ENCODE results near the gene NKAIN4.

Gene NKAIN4

GRCh38 chr20:63273635-63274380 is 19.5 kb upstream of the NKAIN4 start:
- DNase-seq, result no peak

DNA sequence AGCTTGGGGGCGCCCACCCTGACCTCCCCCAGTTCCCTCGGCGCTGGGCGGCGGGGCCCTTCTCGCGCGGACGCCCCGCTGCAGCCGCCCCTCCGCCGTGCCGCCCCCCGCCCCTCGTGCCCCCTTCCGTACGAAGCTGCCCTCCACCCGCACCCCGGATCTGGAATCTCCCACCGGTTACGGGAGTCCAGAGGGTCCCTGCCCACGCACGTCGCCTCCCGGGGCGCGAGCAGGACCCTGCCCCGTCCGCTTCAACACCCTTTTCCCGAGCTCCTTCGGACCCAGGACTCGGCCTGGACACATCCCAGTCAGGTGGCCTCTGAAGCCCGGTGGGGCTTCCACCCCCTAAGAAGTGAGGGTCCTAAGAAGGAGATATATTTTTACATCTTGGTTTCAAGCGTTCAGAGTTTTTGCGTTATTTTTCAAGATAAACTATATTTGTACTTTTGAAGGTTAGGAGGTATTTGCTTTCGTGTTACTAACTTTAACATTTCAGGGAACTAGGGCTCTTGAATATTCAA is 18.9 kb upstream of the NKAIN4 start:
- no peak for DNase-seq

DNA sequence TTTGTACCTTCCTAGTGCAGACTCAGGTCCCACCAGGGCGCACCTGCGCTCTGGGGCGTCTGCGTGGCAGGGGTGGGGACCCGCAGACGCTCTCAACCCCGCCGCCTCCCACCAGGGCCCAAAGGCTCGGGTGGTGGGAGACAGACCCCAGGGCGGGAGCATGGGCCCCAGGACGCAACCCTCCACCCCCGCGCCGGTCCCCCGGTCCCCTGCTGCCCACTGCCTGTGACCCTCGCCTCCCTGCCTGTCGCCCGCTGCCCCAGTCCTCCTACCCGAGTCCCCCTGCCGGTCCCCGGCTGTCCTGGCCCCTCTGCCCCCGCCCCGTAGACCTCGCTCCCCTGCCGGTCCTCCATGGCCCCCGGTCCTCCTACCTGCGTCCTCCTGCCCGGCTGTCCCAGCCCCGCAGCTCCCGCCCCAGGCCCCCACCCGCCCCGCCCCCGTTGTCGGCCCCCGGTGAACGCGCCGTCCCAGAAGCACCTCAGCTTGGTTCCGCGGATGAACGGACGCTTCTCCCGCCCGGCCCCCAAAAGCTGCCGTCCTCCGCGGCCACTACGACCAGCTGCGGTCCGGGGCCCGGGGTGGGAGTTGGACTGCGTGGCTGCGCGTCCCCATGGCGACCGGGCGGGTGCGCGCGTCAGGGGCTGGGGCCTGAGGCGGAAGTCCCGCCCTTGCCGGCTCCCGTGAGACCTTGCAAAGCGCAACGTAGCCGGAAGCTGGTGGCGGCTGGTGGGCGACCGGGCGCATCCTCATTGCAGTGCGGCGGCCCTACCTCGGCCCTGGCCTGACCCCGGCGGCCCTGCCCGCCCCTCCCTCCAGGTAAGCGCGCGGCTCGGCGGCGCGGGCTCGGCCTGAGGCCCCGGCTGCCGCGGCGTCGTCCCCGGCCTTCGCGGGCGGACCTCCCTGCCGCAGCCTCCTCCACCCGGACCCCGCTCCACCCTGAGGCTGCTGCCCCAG is 18.1 kb upstream of the NKAIN4 start, which contains the start of gene ARFGAP1:
Gene ARFGAP1 (plus strand): TSS at position 709 of the 954 bp plus-strand sequence. CDS start 2,768 bp downstream, outside the sequence.
- peak; percentile 94 for DNase-seq

- no peak for DNase-seq
Measured at GRCh38 chr20:63270606-63271325, 16.5 kb upstream of the NKAIN4 start.

DNA sequence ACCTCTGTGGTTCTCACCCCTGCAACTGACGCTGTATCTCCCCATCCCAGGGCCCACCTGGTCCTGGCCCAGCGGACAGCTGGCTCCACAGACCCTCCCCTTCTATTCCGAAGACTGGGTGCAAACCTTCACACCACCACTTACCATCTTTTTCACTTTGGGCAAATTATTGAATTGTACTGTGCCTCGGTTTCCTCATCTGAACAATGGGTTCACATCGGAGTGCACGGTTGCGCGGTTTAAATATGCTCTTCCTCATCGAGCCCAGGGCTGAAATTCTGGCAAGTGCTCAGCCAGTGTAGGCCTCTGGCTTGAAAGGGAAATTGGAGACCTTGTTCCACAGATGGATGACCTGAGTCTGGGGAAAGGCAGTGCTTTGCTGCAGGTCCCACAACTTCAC is 15.5 kb upstream of the NKAIN4 start:
- DNase-seq, result no peak

GRCh38 chr20:63268671-63269439 is 14.6 kb upstream of the NKAIN4 start:
- DNase-seq, result no peak

- DNase-seq, result no peak
Measured at GRCh38 chr20:63268256-63268655, 14.0 kb upstream of the NKAIN4 start.

DNA sequence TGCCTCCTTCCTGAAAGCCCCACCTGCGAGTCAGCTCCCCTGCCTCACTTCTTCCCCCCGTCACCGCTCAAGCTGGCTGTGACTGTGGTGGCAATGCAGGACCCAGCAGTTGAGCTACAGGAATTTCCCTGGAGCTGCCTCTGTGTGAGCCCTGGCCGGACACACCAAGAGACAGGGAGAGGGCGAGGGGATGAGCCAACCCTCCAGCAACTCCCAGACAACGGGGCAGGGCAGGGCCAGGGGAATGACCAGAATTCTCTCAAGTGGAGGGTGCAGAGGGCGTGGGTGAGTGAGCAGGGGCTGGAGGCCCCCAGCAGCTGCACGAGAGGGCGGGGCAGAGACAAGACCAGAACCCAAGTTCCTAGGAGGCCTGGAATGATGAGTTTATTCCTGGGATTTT is 13.4 kb upstream of the NKAIN4 start:
- no peak for DNase-seq

DNA sequence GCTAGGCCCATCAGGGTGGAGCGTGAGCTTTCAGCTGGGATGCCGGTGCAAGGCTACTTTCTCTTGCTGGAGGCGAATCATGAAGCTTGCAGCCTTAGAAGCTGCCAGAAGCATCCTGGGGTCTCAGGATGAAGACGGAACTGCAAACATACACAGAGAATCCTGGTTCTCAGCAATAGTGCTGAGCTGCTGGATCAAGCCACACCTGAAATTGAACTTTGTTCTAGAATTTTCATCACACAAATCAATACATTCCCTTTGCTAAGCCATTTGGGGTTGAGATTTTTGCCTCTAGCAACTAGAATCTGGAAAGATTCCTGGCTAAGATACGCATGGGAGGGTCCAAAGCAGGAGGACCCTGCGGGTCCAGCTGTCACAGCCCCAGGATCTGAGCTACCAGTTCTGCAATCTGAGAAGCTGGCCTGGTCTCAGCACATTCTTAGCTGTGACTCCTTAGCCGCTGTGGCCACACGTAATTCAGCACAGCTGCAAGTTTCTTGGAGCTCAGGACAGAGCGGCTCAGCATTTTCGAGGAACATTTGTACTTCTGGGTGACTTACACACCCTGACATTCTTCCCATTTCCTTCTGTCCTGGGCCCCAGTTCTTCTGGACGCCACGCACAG is 11.7 kb upstream of the NKAIN4 start:
- DNase-seq, result no peak

GRCh38 chr20:63264519-63264918 is 10.3 kb upstream of the NKAIN4 start:
- DNase-seq, result no peak

DNA sequence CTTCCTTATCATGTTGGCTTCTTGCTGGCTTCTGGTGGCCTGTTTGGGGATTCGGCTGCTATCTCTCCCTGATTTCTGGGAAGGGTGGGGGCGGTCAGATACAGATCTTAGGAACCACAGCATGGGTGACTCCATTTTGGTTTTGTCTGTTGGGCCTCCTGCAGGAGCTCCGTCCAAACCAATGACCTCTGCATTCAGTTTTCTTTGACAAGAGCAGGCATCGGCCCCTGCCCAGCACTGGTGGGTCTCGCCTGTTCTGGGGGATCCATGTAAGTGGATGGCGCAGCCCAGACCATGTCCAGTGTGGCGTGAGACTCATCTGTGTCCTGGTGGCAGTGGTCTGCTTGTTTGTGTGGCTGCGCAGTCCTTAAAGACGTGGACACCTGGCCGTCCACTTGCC is 9.7 kb upstream of the NKAIN4 start:
- DNase-seq, result no peak

DNA sequence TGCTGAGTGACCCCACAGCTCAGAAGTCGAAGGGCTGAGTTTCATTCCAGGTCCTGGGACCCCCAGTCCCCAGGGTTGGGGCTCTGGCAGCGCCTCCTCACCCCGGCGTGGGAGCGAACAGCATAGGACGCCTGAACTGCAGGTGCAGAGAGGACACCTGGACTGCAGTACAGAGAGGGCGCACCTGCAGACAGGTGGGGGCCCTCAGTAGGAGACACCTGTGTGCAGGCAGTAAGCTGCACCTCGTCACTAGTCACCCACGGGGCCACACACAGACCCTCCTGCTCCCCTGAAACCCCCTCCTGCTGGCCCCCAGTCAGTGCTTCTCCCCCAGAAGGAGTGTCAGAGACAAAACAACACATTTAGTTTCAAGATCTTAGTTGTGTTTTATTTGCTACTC is 8.6 kb upstream of the NKAIN4 start:
- no peak for DNase-seq

GRCh38 chr20:63261795-63262528 is 7.7 kb upstream of the NKAIN4 start:
- DNase-seq, result no peak

- no peak for DNase-seq
Measured at GRCh38 chr20:63261060-63261794, 7.0 kb upstream of the NKAIN4 start.

DNA sequence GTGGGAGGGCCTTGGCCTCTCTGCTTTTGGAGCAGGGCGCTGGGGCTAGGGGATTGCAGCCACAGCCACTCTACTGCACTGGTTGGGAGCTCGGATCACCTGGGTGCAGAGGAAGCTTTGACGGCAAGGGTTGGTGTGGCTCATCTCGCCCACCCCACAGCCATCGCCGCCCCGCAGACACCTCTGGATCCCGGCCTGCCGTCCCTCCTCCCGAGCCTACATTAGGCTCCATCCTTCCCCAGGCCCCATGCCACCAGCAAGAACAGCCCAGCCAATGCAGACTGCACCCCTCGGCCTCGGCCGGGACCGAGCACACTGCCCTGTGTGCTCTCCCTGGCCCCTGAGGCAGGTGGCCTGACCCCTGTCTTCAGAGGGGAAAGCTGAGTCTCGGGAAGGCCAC is 6.3 kb upstream of the NKAIN4 start:
- no peak for DNase-seq

DNA sequence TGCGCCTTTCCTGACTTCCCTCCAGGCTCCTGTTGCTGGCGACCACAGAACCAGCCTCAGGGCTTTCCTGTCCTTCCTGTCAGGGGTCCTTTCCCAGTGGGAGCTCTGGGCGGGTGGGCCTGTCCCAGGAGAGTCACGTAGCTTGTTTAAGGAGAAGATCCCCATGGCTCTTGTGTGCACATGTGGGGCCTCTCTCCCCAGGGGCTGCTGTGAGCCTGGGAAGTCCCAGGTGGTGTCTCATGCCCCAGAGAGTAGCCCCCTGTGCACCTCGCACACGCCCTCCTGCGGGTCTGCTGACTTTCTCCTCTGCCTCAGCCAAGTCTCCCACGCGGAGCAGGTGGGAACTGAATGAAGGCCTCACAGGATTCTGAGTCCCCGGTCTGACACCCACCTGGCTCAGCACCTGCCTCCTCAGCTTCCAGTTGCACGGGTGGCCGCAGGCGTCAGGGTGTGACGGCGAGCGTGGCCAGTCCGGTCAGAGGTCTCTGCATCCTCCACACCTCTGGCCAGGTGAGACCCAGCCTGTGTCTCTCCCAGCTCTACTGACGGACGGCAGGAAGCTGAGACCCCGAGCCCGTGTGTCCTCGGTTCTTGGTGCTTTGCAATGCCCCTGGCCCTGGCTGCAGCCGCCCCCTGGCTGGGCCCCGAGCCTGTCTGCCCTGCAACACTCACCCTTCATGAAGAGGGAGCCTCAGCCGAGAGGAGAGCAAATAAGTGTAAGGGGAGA is 5.6 kb upstream of the NKAIN4 start:
- DNase-seq, result no peak

- DNase-seq, result no peak
Measured at GRCh38 chr20:63258781-63259180, 4.5 kb upstream of the NKAIN4 start.

DNA sequence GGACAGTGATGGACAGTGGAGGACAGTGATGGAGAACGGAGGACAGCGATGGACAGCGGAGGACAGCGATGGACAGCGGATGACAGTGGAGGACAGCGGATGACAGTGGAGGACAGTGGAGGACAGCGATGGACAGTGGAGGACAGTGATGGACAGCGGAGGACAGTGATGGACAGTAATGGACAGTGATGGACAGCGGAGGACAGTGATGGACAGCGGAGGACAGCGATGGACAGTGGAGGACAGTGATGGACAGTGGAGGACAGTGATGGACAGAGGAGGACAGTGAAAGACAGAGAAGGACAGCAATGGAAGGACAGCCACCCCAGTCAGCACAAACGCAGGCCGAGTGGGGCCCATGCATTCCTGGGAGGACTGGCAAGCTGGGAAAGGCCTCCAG is 3.4 kb upstream of the NKAIN4 start:
- no peak for DNase-seq

- no peak for DNase-seq
Measured at GRCh38 chr20:63256954-63257353, 2.7 kb upstream of the NKAIN4 start.
